Smooth muscle cell (in vitro differentiated cells): ENCODE measurements around the gene PABPC3. TPM values are rescaled to one million over a fixed set of nuclear protein-coding genes. Genes with fewer than 3 reads are reported as not detected.

Source experiments
- DNase-seq: peaks from one replicate; lab custom pipeline; 2025; ENCODE audit not compliant: unreplicated experiment; lab: John Stamatoyannopoulos, UW
- H2AFZ ChIP-seq: fragments of 200-600 bp; sonication (generic); 2 replicates; pipeline ENCODE4 v1.6.0; 2016; ENCODE audit warnings: antibody characterized with exemption, low read depth, mild to moderate bottlenecking
- H3F3A ChIP-seq: fragments of 200-600 bp; sonication (generic); 2 replicates; pipeline ENCODE4 v1.6.0; 2017; ENCODE audit warnings: antibody characterized with exemption, low read depth
- H3K27ac ChIP-seq: fragments of 200-600 bp; sonication (generic); 2 replicates; pipeline ENCODE4 v1.5.1; 2016; ENCODE audit warnings: low read depth, mild to moderate bottlenecking
- H3K27me3 ChIP-seq: fragments of 200-600 bp; sonication (generic); 2 replicates; pipeline ENCODE4 v1.6.1; 2016; ENCODE audit warnings: low read depth, mild to moderate bottlenecking
- H3K36me3 ChIP-seq: fragments of 200-600 bp; sonication (generic); 2 replicates; pipeline ENCODE4 v1.5.1; 2016; ENCODE audit warnings: low read depth
- H3K4me1 ChIP-seq: fragments of 200-600 bp; sonication (generic); 2 replicates; pipeline ENCODE4 v1.5.1; 2016; ENCODE audit warnings: low read depth
- H3K4me2 ChIP-seq: fragments of 200-600 bp; sonication (generic); 2 replicates; pipeline ENCODE4 v1.6.0; 2016; ENCODE audit warnings: mild to moderate bottlenecking
- H3K4me3 ChIP-seq: fragments of 200-600 bp; sonication (generic); 2 replicates; pipeline ENCODE4 v1.5.1; 2016; ENCODE audit warnings: mild to moderate bottlenecking
- H3K79me2 ChIP-seq: fragments of 200-600 bp; sonication (generic); 2 replicates; pipeline ENCODE4 v1.6.0; 2016; ENCODE audit warnings: low read depth, mild to moderate bottlenecking
- H3K9ac ChIP-seq: fragments of 200-600 bp; sonication (generic); 2 replicates; pipeline ENCODE4 v1.6.0; 2016; ENCODE audit warnings: low read depth
- H3K9me3 ChIP-seq: fragments of 200-600 bp; sonication (generic); replicated peaks from 2 replicates; pipeline ENCODE4 v1.5.1; 2016; ENCODE audit warnings: low read depth
- H4K20me1 ChIP-seq: fragments of 200-600 bp; sonication (generic); 2 replicates; pipeline ENCODE4 v1.6.0; 2016; ENCODE audit warnings: low read depth
- WGBS: methylation state at CpG from one replicate; pipeline ENCODE4 v1.1.7; 2016; ENCODE audit warnings: low lambda C conversion rate; 5-methylcytosine and 5-hydroxymethylcytosine counted together
- polyA plus RNA-seq: library from polyadenylated mRNA; unstranded; fragments of >200 nt; fragmentation: Nextera tagmentation; extraction: Ambion mirVana; gene quantifications from 2 replicates; pipeline ENCODE4 v1.2.1, GENCODE V29; 2016
- total RNA-seq: library from RNA; depleted of rRNA; stranded (reverse); fragments of >200 nt; gene quantifications from 2 replicates; pipeline ENCODE4 v1.2.3, GENCODE V29; 2014
- TF ChIP-seq, protein P1 (sequence below): fragments of 200-600 bp; sonication (generic); IDR thresholded peaks from 2 replicates; pipeline ENCODE4 v1.5.1; 2017; ENCODE audit warnings: borderline replicate concordance, mild to moderate bottlenecking, antibody characterized with exemption; ENCODE audit not compliant: insufficient read depth, poor library complexity, severe bottlenecking

Gene PABPC3
- total and polyA plus RNA-seq, 2 experiments from 2014 or later, result 0.04 to 0.05 TPM

DNA sequence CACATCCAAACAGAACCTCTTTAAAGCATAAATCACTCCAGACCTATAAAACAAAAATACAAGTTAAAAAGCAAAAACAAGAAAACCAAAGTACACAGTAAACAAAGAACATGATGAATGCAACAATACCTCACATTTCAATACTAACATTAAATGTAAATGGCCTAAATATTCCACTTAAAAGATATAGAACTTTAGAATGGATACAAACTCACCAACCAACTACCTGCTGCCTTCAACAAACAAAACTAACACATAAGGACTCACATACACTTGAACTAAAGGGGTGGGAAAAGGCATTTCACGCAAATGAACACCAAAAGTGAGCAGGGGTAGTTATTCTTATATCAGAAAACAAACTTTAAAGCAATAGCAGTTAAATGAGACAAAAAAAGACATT, 44.9 kb upstream of the PABPC3 start:
- Histone ChIP-seq H3K9ac (no peak overlapping the region), H3K4me3 (no peak overlapping the region), H3K27ac (no peak overlapping the region), H3F3A (no peaks in the 10 kb centered on the region), H3K27me3 (peaks cover 5% of the 10 kb centered on the region), H3K4me1 (no peaks in the 10 kb centered on the region), H3K79me2 (no peaks in the 10 kb centered on the region), H4K20me1 (no peaks in the 10 kb centered on the region), H3K9me3 (no peaks in the 10 kb centered on the region), H3K4me2 (no peak overlapping the region), H3K36me3 (no peaks in the 10 kb centered on the region), H2AFZ (no peak overlapping the region)
- TF ChIP-seq, protein P1, sequence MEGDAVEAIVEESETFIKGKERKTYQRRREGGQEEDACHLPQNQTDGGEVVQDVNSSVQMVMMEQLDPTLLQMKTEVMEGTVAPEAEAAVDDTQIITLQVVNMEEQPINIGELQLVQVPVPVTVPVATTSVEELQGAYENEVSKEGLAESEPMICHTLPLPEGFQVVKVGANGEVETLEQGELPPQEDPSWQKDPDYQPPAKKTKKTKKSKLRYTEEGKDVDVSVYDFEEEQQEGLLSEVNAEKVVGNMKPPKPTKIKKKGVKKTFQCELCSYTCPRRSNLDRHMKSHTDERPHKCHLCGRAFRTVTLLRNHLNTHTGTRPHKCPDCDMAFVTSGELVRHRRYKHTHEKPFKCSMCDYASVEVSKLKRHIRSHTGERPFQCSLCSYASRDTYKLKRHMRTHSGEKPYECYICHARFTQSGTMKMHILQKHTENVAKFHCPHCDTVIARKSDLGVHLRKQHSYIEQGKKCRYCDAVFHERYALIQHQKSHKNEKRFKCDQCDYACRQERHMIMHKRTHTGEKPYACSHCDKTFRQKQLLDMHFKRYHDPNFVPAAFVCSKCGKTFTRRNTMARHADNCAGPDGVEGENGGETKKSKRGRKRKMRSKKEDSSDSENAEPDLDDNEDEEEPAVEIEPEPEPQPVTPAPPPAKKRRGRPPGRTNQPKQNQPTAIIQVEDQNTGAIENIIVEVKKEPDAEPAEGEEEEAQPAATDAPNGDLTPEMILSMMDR, result no peak
- no peak for DNase-seq
- WGBS, result 87% methylated on average over 1 of the region's 1 CpG

DNA sequence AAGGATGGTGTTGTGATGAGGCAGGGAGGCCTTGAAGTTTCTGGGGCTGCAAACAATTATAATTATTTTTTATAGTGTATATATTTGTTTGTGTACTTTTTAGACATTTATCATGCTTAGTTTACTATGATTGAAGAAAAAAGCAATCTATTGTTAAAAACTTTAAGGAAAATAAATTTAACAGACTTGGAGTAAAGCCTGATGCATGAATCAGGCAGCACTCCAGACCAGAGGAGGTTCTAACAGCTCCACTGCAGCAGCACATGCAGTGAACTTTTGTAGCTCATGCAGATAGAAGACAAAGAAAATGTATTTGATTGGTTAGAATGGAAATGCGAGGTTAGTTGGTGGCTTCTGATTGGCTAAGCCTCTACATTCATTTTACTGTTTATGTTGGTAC, 36.8 kb upstream of the PABPC3 start:
- Histone ChIP-seq H3K4me2 (no peak overlapping the region), H3K27me3 (no peaks in the 10 kb centered on the region), H3K27ac (no peak overlapping the region), H4K20me1 (no peaks in the 10 kb centered on the region), H3K9ac (no peak overlapping the region), H3K9me3 (no peaks in the 10 kb centered on the region), H3K36me3 (no peaks in the 10 kb centered on the region), H3K79me2 (no peaks in the 10 kb centered on the region), H3K4me3 (no peak overlapping the region), H2AFZ (no peak overlapping the region), H3K4me1 (no peaks in the 10 kb centered on the region), H3F3A (no peaks in the 10 kb centered on the region)
- DNase-seq, result no peak
- WGBS, result 90% methylated on average over 1 of the region's 1 CpG
- TF ChIP-seq, protein P1, result no peak

DNA sequence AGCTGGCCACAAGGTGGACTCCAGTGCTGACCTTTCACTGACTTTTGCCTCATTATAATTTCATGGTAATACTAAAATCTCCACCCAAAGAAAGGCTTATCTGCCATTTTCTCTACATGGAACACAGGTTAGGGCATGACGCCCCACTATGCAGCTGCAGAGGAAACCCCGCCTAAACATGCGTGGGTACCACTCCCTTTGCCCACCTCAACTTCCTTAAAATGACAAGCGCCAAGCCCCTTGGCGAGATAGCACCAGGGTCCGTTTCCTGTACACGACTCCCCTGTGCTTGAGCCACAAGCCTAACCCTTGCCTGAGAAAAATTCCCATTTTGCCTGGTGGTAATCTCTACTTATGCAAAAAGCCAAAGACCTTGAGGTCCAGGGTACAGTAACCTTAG, 36.0 kb upstream of the PABPC3 start:
- H2AFZ ChIP-seq, result no peak overlapping the region
- no peak for DNase-seq
- no peak overlapping the region for H3K4me2 ChIP-seq
- H3K4me3 ChIP-seq, result no peak overlapping the region
- no peaks in the 10 kb centered on the region for H3F3A ChIP-seq
- H3K9me3 ChIP-seq, result no peaks in the 10 kb centered on the region
- H3K27ac ChIP-seq, result no peak overlapping the region
- no peak overlapping the region for H3K9ac ChIP-seq
- no peaks in the 10 kb centered on the region for H3K27me3 ChIP-seq
- H3K79me2 ChIP-seq, result no peaks in the 10 kb centered on the region
- H4K20me1 ChIP-seq, result no peaks in the 10 kb centered on the region
- no peaks in the 10 kb centered on the region for H3K4me1 ChIP-seq
- H3K36me3 ChIP-seq, result no peaks in the 10 kb centered on the region
- TF ChIP-seq, protein P1, result no peak
- WGBS, result 98% methylated on average over 7 of the region's 7 CpGs

DNA sequence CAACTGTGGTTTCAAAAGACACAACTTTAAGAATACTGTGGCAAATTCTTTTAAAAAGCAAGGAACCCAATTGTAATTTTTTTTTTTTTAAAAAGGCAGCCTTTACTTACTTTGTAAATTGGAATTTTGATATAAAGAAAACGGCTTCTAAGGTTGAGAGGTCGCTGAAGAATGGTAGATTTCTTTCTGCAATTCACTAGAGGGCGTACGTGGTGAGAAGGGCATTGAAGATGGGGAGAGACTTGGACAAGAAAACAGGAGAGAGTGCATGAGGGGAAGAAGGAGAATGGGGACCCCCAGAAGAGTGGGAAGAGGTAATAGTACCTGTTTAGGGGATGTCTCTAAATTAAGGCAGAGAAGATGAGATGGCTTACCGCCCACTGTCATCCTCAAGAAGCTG, 33.5 kb upstream of the PABPC3 start:
- 77% methylated on average over 5 of the region's 5 CpGs for WGBS
- Histone ChIP-seq H3K27ac (no peak overlapping the region), H3K9me3 (no peaks in the 10 kb centered on the region), H3K4me2 (no peak overlapping the region), H3K4me1 (peaks cover 3% of the 10 kb centered on the region), H4K20me1 (no peaks in the 10 kb centered on the region), H3K79me2 (no peaks in the 10 kb centered on the region), H3K27me3 (no peaks in the 10 kb centered on the region), H3K9ac (no peak overlapping the region), H3F3A (no peaks in the 10 kb centered on the region), H3K4me3 (no peak overlapping the region), H3K36me3 (no peaks in the 10 kb centered on the region), H2AFZ (no peak overlapping the region)
- TF ChIP-seq, protein P1, result no peak
- DNase-seq, result no peak
